NCI-H460 (cell line): ENCODE results near the gene TERC. TPM values are rescaled to one million over a fixed set of nuclear protein-coding genes. Genes with fewer than 3 reads are reported as not detected.

Experiments
- DNase-seq: peaks from one replicate; pipeline ENCODE4 v3.0.0-alpha.2; 2016; ENCODE audit warnings: low read depth; ENCODE audit errors: extremely low read depth
- polyA plus RNA-seq: library from polyadenylated mRNA; depleted of rRNA; stranded (reverse); fragments of >200 nt; gene quantifications from 2 replicates; pipeline ENCODE4 v1.2.3, GENCODE V29; 2014; cell fraction: nucleus; rRNA removed
- total RNA-seq: library from RNA; depleted of rRNA; stranded (reverse); fragments of >200 nt; shearing (Covaris generic); gene quantifications from 2 replicates; pipeline ENCODE4 v1.2.3, GENCODE V29; 2014; rRNA removed

TERC gene
- 14.7 and 17.6 TPM in 2 replicates for total RNA-seq
- not detected in 2 replicates for polyA plus RNA-seq

DNA sequence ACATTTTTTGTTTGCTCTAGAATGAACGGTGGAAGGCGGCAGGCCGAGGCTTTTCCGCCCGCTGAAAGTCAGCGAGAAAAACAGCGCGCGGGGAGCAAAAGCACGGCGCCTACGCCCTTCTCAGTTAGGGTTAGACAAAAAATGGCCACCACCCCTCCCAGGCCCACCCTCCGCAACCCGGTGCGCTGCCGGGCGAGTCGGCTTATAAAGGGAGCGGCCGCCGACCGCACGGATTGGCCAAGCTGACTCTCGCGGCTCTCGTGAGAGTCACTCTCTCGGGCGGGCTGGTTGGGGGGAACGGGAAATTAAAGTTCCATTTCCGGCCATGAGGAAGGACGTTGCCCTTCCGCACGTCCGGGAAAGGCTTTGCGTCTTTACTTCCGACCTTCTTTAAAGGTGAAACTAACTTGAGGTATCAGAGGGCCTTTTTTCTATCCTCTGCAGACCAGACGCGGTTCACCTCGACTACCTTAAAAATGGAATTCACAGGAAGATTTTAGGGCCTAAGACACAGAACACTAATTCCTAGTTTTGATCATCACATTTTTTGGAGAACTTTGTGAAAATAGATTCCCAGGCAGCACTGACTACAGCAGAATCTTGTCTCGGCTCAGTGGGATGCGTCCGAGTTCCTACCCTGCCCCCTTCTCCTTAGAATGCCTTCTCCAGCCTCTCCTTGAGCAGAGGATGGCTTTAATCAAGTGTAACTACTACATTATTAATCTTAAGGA, at the start of gene TERC:
TERC (minus strand) TSS at position 179 of the 731 bp plus-strand sequence.
- peak; percentile 68 for DNase-seq

DNA sequence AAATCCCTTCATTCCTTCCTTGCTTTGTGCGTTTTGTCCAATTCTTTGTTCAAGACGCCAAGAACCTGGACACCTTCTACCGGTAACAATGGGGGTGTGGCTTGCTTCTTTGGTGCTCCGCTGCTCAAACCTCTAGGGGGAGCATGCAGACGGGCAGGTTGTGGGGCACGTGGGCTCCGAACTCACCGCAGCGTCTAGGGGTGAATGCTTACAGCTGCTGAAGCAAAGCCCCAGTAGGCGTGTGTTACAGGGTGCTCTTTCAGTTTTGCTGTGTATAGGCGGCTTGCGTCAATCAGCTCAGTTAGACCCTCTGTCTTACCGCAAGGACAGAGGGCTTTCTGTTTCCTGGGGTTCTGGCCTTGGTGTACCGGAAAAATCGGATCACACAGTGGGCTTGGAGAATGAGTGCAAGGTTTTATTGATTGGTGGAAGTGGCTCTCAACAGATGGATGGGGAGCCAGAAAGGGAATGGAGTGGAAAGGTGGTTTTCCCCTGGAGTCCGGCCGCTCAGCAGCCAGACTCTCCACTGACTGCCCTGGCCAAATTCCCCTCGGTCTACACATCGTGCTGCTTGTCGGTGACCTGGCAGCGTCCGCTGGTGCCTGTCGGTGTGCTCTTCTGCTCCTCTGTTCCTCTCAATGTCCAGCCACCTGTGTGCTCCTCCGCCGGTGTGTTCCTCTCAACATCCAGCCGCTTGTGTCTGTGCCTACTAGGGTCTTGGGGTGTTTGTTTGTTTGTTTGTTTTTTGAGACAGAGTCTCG, 49.1 kb upstream of the TERC start:
- peak; percentile 33 for DNase-seq

DNA sequence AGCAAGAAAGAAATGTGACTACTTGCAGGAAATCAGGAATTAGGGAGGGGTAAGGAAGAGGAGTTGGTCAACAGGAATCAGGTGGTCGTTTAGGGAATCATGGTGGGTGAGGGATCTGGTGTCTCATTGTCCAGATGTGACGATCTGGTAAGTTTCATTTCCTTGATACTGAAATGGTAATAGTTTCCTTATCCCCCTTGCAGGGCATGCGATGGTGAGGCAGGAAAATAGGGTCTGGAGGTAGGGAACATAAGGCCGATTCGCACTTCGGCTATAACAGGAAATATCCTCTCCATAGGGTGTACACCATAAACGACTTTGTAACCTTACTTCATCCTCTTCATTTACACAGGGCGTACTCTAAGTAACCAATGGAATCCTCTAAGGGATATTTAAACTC, 48.4 kb upstream of the TERC start:
- no peak for DNase-seq

- peak; percentile 84 for DNase-seq
These were observed 47.7 kb upstream of the TERC start, which contains the start of the genes LRRC34 and LRRIQ4 for GRCh38 chr3:169812332-169813235. Gene LRRC34 (minus strand): TSS chr3:169812904. CDS start chr3:169812548, 356 bp downstream. Gene LRRIQ4 (plus strand): TSS chr3:169812870. CDS start chr3:169821922, 9,052 bp downstream.

GRCh38 chr3:169811631-169812331, 46.9 kb upstream of the TERC start:
- DNase-seq = peak; percentile 11

DNA sequence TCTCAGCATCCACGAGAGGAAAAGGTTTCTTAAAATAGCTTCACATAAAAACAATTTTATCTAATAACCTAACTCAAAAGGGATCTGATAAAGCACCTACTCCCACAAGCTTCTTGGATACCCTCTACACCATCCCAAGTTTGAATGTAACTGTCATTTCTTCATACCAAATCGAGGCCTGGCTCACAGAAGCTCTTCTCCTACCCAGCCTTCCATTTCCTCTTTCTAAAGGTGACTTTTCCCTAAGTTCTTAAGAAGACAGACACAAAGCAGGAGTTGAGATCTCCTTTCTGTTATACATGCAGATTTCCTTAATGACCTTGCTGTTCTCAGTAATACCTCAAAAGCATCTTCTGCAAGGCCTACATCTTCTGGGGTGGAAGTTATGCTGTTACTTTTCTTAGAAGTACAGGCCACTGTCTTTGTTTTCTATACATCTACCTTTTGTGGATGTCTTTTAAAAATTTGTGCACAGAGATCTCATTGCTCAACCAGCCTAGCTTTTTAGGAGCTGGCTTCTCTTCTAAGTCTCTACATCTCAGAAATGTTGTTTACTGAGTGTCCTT, 44.5 kb upstream of the TERC start:
- DNase-seq = no peak

DNA sequence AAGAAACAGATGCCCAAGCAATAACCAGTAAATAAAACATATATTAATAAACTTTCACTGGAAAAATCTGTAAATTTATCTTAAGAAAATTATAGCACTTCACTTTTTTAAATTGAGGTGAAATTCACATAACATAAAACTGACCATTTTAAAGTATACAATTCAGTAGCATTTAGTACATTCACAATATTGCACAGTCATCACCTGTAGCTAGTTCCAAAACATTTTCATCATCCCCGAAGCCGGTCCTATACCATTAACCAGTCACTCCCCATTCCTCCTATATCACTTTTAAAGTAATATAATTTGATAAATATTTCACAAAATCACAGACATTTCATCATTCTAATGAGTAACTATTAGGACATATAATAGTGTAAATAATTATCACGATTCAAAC, 39.8 kb upstream of the TERC start:
- no peak for DNase-seq

GRCh38 chr3:169792359-169792758, 27.5 kb upstream of the TERC start:
- no peak for DNase-seq

- DNase-seq = no peak
These were observed 26.0 kb upstream of the TERC start for GRCh38 chr3:169790687-169791429.

GRCh38 chr3:169790219-169790618, 25.4 kb upstream of the TERC start:
- no peak for DNase-seq

- DNase-seq = no peak
These were observed 22.9 kb upstream of the TERC start for GRCh38 chr3:169787791-169788190.

DNA sequence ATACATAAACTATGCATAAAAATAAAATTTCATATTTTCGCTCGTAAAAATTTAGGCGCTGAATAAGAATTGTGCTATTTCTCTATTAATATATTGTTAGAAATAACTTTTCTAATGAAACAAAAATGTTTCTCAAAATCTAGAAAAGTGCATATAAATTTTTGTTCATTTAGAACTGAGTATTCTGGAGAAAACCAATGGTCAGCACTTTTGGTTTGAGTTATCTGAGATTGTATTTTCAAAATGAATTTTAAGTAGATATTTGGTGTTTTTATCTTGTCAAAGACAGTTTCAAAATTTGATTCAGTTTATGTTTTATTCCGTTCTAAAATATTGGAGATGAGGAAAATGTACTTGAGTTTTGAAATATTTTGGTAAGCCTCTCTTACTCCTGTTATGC, 22.3 kb upstream of the TERC start:
- no peak for DNase-seq

- no peak for DNase-seq
These were observed 16.5 kb upstream of the TERC start for GRCh38 chr3:169781209-169781855.

GRCh38 chr3:169780742-169781141, 15.9 kb upstream of the TERC start:
- no peak for DNase-seq

DNA sequence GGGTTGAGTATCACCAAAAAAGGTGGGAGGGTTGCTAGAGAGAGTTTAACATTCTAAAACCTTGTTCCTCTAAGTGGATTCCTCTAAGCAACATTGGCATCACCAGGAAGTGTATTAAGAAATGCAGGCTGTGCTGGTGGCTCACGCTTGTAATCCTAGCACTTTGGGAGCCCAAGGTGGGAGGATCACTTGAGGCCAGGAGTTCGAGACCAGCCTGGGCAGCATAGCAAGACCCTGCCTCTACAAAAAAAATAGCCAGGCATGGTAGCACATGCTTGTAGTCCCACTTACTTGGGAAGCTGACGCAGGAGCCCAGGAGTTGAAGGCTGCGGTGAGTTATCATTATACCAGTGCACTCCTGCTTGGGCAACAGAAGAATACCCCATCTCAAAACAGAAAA, 13.0 kb upstream of the TERC start:
- no peak for DNase-seq

DNA sequence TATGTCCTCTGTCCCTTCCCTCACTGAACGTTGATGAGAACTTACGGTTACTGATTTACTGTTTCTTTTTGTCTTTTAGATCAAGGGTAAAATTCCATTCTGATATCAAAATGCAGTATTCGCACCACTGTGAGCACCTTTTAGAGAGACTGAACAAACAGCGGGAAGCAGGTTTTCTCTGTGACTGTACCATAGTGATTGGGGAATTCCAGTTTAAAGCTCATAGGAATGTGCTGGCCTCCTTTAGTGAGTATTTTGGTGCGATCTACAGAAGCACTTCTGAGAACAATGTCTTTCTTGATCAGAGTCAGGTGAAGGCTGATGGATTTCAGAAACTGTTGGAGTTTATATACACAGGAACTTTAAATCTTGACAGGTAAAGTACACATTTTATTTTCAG, 9.3 kb upstream of the TERC start:
- DNase-seq = no peak

- DNase-seq = peak; percentile 76
These were observed 8.3 kb upstream of the TERC start, which contains the start of gene MYNN for GRCh38 chr3:169772897-169773816. Gene MYNN (plus strand): TSS chr3:169773396. CDS start chr3:169774296, 900 bp downstream.
